ENCODE measurements around the gene GPR4.

GPR4 gene

GRCh38 chr19:45595814-45596213 is 6.2 kb downstream of the GPR4 start:
- no peak overlapping the region for H3K4me3 ChIP-seq (replicated peaks; ENCODE audit: low read depth, low read length)
- no peak for DNase-seq (ENCODE audit: extremely low read depth, low read depth)
- TF ChIP-seq, protein P1, sequence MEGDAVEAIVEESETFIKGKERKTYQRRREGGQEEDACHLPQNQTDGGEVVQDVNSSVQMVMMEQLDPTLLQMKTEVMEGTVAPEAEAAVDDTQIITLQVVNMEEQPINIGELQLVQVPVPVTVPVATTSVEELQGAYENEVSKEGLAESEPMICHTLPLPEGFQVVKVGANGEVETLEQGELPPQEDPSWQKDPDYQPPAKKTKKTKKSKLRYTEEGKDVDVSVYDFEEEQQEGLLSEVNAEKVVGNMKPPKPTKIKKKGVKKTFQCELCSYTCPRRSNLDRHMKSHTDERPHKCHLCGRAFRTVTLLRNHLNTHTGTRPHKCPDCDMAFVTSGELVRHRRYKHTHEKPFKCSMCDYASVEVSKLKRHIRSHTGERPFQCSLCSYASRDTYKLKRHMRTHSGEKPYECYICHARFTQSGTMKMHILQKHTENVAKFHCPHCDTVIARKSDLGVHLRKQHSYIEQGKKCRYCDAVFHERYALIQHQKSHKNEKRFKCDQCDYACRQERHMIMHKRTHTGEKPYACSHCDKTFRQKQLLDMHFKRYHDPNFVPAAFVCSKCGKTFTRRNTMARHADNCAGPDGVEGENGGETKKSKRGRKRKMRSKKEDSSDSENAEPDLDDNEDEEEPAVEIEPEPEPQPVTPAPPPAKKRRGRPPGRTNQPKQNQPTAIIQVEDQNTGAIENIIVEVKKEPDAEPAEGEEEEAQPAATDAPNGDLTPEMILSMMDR (IDR thresholded peaks at IDR 0.05; ENCODE audit: low read depth, low read length, missing control alignments) = no peak

DNA sequence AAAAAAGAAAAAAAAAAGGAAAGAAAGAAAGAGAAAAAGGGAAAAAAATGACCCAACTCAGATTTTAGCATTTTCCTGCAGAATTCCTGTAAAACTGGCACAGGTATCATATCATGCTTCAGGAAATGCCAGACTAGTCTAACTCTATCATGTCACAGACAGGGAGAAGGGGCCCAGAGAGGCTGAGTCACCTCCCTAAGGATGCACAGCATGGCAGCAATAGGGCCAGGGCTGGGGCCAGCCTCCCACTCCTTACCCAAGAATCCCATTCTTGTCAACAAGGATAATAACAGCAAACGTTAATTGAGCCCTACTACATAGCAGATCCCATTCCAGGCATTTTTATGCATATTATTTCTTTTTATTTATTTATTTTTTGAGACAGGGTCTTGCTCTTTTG is 8.5 kb downstream of the GPR4 start:
- DNase-seq (ENCODE audit: extremely low read depth, low read depth) = no peak
- TF ChIP-seq, protein P1 (IDR thresholded peaks at IDR 0.05; ENCODE audit: low read depth, low read length, missing control alignments) = no peak
- H3K4me3 ChIP-seq (replicated peaks; ENCODE audit: low read depth, low read length) = no peak overlapping the region

- DNase-seq (ENCODE audit: extremely low read depth, low read depth) = no peak
- TF ChIP-seq, protein P1 (IDR thresholded peaks at IDR 0.05; ENCODE audit: low read depth, low read length, missing control alignments) = no peak
- H3K4me3 ChIP-seq (replicated peaks; ENCODE audit: low read depth, low read length) = no peak overlapping the region
Observed at GRCh38 chr19:45592366-45592765, 9.6 kb downstream of the GPR4 start.

DNA sequence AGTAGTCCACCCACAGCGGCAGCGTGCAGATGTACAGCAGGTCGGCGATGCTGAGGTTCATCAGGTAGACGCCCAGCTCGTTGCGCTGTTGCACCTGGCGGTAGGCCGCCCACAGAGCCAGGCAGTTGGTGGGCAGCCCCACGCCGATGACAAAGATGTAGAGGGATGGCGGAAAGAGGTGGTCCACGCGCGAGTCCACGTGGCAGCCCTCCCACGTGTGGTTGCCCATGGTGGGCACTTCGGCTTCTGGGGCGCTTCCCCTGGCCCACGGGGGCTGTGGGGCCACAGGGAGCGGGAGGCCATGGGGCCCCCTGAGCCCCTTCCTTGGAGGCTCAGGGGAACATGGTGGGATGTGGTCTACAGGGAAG is 10.4 kb downstream of the GPR4 start:
- no peak overlapping the region for H3K4me3 ChIP-seq (replicated peaks; ENCODE audit: low read depth, low read length)
- TF ChIP-seq, protein P1 (IDR thresholded peaks at IDR 0.05; ENCODE audit: low read depth, low read length, missing control alignments) = no peak
- DNase-seq (ENCODE audit: extremely low read depth, low read depth) = no peak

DNA sequence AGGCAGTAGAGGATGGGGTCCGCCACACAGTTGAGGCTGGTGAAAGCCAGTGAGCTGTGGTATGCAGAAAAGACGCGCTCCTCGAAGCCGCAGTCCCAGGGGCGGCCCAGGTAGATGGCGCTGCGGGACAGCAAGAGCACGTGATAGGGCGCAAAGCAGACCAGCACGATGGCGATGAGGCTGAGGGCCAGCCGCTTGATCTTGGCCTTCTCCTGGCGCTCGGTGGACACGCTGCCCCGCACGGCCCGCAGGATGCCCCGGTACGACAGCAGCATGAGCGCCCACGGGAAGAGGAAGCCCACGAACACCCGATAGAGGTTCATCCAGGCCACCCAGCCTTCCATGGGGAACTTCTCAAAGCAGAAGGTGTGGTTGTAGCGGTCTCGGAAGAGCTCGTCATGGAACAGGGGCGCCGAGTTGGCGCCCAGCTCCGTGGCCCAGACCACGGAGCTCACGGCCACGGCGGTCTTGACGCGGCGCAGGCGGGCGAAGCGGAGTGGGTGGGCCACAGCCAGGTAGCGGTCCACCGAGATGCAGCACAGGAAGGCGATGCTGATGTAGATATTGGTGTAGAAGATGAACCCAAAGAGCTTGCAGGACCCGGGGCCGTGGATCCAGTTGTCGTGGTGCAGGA is 10.9 kb downstream of the GPR4 start:
- TF ChIP-seq, protein P1 (IDR thresholded peaks at IDR 0.05; ENCODE audit: low read depth, low read length, missing control alignments) = peak; percentile 60
- H3K4me3 ChIP-seq (replicated peaks; ENCODE audit: low read depth, low read length) = no peak overlapping the region
- no peak for DNase-seq (ENCODE audit: extremely low read depth, low read depth)

- TF ChIP-seq, protein P1 (IDR thresholded peaks at IDR 0.05; ENCODE audit: low read depth, low read length, missing control alignments) = no peak
- no peak overlapping the region for H3K4me3 ChIP-seq (replicated peaks; ENCODE audit: low read depth, low read length)
- no peak for DNase-seq (ENCODE audit: extremely low read depth, low read depth)
Observed at GRCh38 chr19:45590300-45591003, 11.6 kb downstream of the GPR4 start.

Measured in HFF-Myc (cell line).